OCI-M1 (cell line): ENCODE measurements around the gene ERC2.
A peak's percentile ranks its signal among the peaks of the same experiment; 100 is the strongest.
"Not testable (repeated sequence)": the region's sequence is repeated elsewhere in the genome, so short reads cannot be mapped to it uniquely, and the experiment has no call there.

Experiments
- DNase-seq: peaks from one replicate; lab custom pipeline; 2025; lab: John Stamatoyannopoulos, UW

ERC2 gene

DNA sequence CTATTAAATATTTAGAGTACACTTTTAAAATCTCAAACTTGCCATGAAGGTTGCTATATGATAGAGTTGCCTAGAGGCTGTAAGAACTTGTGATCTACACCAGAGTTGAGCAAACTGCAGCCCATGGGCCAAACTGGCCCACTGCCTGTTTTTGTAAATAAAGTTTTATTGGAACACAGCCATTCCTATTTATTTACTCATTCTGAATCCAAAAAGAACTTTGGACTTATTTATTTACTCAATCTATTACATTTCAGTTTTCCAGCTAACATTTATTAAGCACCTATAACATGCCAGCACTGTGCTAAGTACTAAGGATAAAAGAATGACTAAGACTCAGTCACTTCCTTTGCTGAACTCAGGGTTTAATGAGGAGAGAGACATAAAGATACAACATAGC, 403.6 kb downstream of the ERC2 start:
- no peak for DNase-seq

DNA sequence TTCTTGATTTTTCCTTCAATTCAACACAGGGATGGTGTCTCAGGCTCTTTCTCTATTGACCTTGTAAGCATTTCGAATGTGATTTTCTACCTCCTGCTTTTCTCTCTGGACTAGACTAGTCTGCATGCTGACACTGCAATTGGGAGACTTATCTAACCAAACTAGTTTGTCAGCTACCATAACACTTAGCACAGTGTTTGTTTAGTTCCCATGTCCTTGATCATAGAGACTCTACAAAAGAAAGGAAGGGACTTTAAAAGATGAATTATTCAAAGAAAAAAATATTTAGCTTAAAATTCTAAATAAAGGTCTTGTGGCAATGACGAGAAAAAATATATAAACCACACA, 407.0 kb downstream of the ERC2 start:
- DNase-seq: no peak

DNA sequence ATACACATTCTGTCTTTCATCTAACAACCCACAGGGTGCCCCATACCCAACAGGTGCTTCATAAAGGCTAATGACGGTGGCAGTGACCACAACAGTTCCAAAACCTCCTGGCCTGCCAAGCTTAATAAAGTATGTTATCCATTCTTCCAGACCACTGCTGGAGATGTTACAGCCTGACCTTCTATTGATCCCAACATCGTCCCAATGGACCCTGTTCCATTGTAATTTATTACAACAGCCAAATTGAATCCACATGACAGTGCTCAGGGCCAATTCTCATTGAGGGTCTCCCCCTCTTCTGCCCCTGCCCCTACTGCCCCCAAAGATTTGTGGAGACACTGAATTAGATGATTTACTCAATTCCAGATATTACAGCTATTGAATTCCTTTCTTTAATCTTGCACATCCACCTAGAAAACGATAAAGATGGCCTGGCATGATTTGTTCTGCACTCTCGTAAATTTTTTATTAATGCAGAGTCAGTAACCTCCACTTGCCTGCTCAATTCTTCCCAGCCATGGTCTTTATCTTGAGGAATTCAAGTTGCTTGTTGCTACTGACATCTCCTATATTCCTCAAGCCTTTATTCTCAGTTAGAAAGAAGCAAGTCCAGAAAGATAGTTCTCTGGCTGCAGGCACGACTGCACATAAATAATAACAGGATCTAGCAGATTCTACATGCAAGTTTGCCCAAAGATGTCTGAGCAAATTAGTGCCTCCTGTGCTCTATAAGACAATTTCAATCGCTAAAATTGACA, 407.6 kb downstream of the ERC2 start:
- no peak for DNase-seq

DNA sequence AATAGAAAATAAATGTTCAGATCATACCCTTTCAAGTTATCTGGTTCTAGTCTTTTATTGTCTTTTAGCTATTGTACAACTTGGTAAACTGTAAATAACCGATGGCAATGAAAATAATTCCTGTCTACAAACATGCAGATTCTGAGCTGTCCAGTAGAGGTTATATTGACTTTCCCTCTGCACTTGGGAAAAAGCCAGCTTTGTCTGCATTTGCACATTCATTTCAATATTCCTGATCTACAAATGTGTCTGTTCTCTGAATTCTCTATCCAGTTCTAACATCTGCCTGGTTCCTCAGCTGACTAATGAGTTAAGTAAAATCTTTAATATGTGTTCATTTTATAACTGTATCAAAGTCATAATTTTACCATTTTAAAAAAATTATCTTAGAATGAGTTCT, 408.5 kb downstream of the ERC2 start:
- DNase-seq: no peak

DNA sequence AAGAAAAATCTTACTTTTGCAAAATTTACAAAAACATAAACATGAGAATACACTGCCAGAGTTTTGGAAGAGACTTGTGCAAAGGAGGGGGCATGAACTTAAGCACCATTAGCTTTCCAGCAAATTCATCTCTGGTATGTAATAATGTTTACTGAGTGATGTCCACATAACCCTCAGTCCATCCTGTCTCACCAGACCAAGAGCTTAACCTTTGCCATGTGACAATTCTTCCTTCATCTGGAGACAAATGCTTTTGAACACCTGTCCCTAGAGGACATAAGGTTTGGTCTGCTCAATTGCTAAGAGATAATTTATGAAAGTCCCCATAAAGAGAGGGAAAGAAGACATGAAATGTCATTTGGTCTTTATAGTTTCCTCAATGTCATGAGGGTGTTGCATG, 412.3 kb downstream of the ERC2 start:
- no peak for DNase-seq

DNA sequence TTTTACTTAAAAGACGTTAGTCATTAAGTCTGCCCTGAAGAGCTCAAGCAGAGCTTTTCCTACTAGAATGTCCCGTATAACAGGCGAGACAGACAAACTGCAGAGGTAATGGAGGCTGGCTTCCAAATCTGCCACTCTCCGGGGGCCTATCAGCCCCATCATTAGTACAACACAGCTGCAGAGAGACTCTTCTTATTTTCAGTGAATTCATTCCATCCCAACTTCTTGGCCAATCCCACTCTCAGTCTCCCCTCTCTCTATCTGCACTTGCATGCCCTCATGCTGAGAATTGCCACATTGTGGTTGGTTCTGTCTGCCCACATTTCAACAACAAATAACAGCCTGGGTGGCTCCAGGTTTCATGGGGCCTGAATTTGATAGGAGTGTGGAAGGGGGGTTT, 412.7 kb downstream of the ERC2 start:
- no peak for DNase-seq

DNA sequence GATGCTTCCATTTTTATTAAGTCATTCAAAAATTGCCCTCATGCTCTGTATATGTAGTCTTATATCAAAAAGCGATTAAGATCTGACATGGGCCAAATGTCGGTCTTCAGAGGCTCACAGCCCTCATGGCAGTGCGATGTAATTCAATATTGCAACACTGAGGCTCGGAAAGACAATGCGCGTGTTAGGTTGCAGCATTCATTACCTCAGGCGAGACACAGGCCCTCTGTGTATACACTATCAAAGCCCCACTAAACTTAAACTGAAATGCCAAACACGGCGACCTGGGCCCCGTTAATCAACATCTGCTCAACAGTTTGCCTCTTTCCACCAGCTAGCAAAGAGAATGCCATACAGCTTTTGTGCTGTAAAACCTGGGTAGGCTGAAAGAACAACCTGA, 413.4 kb downstream of the ERC2 start:
- no peak for DNase-seq

DNA sequence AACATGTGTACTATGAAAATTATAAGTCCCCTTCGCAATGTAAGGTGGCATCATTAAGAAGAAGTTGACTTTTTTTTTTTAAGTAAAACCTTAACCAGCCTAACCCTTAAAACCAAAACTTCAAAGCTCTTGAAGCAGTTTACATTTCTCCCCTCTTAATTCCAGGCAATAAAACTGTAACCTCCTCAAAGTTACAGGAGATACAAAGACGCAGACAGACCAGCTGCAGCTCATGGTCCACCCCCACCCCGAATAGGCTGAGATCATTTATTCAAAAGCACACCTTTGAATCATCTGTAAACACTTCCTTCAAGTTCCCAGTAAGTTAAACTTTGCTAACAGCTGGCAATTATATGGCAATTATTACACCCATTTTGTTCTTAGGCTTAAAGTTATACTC, 414.5 kb downstream of the ERC2 start:
- DNase-seq: no peak

DNA sequence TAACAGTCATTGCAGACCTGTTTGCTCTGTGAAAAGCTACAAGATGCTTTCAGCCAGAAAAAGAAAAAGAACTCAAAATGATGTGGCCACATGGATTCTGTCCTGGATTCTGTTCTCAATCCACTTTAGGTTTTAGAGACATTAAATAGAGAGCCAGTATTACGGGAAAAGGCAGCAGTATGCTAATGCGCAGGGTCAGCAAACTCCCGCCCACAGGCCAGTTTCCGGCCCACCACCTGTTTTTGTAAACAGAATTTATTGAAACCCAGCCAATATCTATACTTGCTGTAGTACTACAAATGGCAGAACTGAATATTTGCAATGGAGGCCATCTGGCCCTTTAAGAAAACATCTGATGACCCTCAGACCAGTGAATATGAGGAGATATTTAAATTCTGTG, 416.1 kb downstream of the ERC2 start:
- DNase-seq: no peak

DNA sequence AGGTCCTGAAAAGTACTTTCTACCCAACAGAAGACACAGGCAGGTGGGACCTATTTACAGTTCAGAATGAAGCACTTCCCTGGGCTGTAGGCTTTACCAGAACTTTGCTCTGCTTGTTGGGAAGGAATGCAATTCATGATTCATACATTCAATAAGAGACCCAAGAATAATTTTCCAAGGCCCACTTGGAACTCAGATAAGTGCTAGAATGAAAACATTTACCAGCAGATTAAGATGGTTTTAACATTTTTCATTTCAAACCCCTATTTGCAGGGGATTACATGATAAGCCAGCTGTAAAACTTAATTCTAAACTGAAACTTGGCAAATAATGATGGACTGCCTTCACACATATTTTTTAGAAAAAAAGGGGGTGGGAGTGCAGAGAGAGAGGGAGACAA, 417.2 kb downstream of the ERC2 start:
- no peak for DNase-seq

DNA sequence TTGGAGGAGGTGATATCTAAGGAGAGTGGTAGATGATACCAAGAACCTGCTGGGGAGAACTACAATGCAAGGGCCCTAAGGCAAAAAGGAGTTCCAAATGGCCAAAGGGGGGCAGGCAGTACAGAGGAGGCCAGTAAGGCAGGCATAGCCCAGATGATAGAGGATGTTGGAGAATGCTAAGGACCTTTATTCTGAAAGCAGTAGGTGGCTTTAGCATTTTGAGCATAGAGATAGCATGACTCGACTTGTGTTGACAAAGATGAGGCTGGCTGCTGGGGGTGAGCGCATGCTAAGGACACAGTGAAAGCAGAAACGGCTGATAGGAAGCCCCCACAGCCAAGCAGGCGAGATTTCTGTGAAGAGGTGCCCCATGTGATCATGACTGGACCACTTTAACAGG, 419.3 kb downstream of the ERC2 start:
- DNase-seq: no peak

DNA sequence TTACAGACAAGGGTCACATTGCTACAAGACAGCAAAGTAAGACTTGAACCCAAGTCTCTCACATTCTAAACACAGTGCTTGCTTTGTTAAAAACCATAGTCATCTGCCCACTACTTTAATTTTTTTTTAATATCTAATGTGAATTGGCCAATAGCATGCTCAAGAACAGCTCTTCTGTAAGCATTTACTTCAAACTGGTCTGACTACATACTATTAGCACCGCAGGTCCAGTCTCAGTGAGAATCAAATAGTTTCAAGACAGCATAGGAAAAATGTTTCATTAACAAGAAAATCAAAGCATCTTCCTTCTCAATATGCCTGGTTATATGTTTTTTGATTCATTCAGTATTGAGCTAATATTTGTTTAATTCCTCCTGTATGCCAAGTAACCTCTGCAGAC, 419.9 kb downstream of the ERC2 start:
- DNase-seq: no peak

DNA sequence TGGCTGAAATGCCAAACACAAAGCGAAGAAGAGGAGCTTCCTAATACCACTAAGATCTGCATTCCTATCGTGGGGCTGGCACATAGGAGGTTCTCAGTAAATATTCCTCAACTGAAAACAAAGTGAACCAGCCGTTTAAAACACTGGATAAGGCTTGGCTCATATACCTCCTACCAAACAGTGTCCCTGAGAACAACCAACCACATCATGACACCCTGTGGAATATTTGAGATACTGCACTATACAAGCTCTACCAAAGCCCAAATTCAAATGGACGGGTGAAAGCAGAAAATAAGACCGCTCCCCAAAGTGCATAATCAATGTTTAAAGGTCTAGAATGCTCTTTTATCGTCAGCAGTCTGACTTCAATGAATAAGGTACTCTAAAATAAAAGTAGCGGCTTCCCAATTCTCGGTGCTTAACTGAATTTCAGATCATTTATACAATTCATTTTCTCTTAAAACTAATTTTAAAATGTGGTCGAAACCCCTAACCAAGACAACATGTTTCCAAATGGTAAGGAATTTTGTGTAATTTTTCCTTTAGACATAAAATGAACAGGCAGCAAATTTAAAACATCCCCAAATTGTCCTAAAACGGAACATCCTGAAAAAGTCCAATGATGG, 425.8 kb downstream of the ERC2 start:
- peak; percentile 18 for DNase-seq

DNA sequence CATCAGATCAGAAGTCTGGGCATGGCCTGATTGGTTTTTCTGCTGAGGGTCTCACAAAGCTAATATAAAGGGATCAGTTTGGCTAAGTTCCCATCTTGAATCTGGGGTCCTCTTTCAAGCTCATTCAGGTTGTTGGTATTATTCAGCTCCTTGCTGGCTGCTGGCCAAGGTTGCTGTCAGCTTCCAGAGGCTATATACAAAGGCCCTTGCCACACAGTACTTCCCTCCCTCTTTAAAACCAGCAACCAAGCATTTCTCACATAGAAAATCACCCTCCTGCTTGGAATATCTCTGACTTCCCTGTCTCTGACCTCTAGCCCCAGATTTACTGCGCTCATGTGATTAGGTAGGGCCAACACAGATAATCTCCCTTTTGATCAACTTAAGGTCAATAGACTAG, 442.9 kb downstream of the ERC2 start:
- no peak for DNase-seq

DNA sequence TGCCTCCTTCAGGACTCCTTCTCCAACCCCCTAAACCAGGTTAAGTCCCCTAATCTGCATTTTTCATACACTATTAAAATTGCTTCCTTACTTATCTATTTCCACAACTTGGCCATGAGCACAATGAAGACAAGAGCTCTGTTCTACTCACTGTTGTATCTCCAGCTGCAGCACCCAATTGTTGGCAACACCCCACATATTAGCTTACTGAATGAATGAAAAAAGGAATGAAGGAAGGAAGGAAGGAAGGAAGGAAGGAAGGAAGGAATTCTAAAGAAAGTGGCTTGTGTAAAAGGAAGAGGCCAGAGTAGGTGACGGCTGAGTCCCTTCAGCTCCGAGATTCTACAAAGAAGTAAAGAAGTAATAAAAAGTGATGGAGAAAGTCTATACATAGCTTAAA, 444.7 kb downstream of the ERC2 start:
- DNase-seq: no peak

DNA sequence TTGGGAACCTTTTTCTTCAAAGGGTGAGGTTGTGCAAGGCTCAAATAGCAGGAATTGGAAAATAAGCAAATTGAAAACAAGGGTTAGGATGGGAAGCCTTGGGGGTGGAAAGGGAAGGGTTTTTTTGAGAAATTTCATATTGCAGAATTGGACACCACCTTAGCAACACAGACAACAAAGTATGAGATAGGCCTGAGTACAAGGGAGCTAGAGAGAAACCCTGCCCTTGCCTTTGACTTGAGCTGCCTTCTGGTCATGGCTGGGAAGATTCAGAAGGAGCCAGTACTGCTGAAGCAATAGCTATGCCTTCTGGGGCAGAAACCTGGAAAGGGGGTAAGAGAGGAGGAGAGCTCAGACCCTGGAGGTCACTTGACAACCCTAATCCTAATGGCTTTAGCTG, 445.6 kb downstream of the ERC2 start:
- no peak for DNase-seq

DNA sequence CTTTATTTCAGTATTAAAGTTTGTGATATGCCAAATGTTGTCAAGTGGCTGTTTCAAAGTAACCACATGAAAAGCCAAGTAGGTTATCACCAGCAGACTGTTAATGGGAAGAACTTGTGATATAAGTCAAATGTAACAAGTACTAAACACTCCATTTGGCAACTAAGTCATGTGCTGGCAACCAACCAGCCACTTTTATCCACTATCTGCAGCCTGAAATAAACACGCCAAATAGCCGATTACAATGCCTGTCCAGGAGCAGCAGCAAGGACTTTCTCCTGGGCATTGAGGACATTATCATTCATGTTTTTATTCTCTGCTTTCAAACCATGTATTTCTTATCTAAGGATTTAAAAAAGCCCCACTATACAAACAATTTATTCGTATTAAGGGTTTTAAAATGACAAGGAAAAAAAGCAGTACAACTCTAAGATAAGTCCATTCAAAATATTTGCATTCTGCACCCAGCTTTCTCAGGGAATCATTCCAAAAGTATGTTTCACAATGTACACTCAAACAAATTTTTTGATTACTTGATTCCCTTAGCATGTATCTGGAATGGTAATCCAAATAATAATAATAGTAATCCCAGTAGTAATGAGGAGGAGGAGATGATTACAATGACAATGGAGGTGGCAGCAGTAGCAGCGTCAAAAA, 448.6 kb downstream of the ERC2 start:
- peak; percentile 1 for DNase-seq

DNA sequence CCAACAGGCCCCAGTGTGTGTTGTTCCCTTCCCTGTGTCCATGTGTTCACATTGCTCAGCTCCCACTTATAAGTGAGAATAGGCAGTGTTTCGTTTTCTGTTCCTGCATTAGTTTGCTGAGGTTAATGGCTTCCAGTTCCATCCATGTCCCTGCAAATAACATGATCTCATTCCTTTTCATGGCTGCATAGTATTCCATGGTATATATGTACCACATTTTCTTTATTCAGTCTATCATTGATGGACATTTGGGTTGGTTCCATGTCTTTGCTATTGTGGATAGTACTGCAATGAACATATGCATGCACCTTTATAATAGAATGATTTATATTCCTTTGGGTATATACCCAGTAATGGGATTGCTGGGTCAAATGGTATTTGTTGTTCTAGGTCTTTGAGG, 452.9 kb downstream of the ERC2 start:
- not testable (repeated sequence) for DNase-seq

DNA sequence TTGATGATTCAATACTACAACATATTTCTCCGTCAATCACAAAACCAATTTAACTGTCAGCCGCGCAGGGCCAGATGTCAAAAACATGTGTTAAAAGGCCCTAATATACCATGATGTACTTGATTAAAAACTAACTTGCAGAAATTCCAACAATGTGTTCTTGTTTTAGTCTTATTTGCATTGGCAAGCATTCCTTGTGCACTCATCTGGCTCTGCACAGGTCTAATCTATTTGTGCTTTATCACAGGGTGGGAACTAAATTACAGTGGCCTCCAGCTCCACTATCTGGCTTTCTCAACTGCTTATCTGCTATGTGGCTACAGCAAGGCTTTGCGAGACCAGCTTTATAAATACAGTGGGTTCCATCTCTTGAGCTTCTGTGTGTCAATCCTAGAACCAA, 455.5 kb downstream of the ERC2 start:
- no peak for DNase-seq

DNA sequence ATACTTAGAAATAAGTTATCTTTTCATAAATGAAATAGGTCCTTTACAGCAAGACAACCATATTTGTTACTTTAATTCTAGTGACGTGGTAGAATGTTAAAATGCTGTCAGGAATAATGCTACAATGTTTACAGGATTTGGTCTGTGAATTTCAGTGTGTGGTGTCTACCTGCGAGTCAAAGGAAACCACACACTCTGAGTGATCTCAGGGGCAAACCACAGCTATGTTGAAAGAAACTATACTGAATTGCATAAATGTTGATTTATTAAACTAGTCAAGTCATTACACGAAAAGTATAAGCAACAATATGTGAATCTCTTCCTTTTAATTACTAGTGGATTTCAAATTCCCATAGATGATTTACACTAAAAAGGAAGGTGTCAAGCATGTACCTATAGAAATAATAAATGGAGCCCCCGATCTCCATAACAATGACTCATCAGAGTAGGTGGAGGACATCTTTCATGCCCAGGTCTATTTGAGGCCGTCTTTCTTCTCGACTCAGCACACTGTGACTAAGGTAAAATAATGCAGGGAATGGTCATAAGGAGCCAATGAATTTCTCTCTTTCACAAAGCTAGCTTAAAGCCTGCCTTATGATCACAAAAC, 463.0 kb downstream of the ERC2 start:
- no peak for DNase-seq

DNA sequence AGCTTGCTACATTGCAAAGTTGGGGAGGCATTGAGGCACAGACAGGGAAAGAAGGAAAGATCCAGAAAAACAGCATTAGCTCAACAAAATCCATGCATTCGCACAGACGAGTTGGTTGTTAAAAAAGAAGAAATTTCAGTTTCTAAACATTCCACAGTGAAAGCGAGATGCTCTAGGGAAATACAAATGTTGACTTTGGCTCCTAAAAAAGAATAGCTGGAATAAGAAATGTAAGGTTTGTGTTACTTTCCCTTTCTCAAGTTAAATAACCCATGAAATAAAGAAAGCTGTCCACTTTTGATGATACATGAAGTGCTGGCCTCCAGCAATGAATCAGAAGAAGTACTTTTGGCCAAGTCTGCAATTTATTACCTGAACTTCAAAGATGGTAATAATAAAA, 465.1 kb downstream of the ERC2 start:
- no peak for DNase-seq

DNA sequence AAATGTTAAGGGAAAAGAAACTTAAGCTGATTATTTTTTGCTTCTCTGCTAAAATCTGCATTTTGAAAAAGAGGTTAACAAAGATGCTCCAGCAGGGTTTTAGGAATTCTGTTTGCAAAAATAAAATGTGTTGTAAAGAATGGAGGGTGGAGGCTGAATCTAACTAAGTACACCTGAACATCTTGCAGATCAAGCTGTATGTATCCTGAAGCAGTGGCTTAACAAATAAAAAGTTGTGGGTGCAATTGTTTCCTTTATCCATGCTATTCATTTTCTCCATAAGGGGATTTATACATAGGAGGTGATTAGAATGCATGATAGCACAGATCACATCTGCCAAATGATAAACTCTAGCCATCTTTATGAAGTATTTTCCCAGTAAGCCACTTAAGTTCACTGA, 466.3 kb downstream of the ERC2 start:
- no peak for DNase-seq

DNA sequence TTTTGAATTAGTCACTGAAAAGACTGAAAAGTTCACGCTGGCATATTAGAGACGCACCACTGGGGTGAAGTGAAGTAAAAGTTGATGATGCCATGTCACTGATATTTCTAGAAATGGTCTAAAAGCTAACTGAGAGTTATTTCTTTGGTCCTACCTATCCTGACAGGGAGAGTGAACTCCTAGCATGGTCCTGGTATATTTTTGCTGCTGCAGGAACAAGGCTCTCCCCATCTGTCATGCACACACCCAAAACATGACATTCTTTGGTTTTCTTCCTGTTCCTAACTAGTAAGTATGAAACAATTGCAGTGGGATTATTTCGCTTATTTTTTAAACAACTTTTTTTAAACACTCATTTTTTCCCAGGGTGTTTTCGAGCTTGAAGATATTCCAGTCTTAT, 466.7 kb downstream of the ERC2 start:
- no peak for DNase-seq
